SU-DHL-6 (cell line): ENCODE results near the gene ATP6V0E2.

Experiments used
- H2AFZ ChIP-seq: fragments of 200-600 bp; sonication (generic); 2 replicates; pipeline ENCODE4 v1.6.1; 2014; ENCODE audit warnings: low read depth, mild to moderate bottlenecking, moderate library complexity, mixed read lengths, antibody characterized with exemption, low read length; ENCODE audit not compliant: severe bottlenecking
- H3F3A ChIP-seq: fragments of 200-600 bp; shearing (Covaris generic); 2 replicates; pipeline ENCODE4 v1.6.0; 2016; ENCODE audit warnings: antibody characterized with exemption, mild to moderate bottlenecking; ENCODE audit not compliant: insufficient read depth
- H3K27ac ChIP-seq: fragments of 200-600 bp; sonication (generic); 2 replicates; pipeline ENCODE4 v1.5.1; 2016; ENCODE audit warnings: low read depth, mild to moderate bottlenecking, low read length, moderate library complexity, mixed read lengths
- H3K27me3 ChIP-seq: fragments of 200-600 bp; sonication (generic), shearing (Covaris generic); 2 replicates; pipeline ENCODE4 v1.6.0; 2014; ENCODE audit warnings: mild to moderate bottlenecking, low read length
- H3K36me3 ChIP-seq: fragments of 200-600 bp; sonication (generic); 2 replicates; pipeline ENCODE4 v1.6.1; 2014; ENCODE audit warnings: mild to moderate bottlenecking, low read length, mixed read lengths
- H3K4me2 ChIP-seq: fragments of 300-600, 200-600 bp; shearing (Covaris generic), sonication (generic); 2 replicates; pipeline ENCODE4 v1.6.0; 2014; ENCODE audit warnings: low read length, low read depth, mild to moderate bottlenecking; ENCODE audit not compliant: poor library complexity, severe bottlenecking
- H3K4me3 ChIP-seq: fragments of 200-600 bp; sonication (generic); 2 replicates; pipeline ENCODE4 v1.5.1; 2014; ENCODE audit warnings: antibody characterized with exemption, low read length, mild to moderate bottlenecking, mixed read lengths; ENCODE audit not compliant: insufficient read depth, poor library complexity, severe bottlenecking
- H3K79me2 ChIP-seq: fragments of 200-600 bp; sonication (generic); 2 replicates; pipeline ENCODE4 v1.6.1; 2014; ENCODE audit warnings: mild to moderate bottlenecking, low read length, moderate library complexity; ENCODE audit not compliant: insufficient read depth
- H3K9ac ChIP-seq: fragments of 200-600 bp; sonication (generic); 2 replicates; pipeline ENCODE4 v1.7.0; 2014; ENCODE audit warnings: mild to moderate bottlenecking, low read length
- H3K9me2 ChIP-seq: fragments of 200-600 bp; sonication (generic); replicated peaks from 2 replicates; pipeline ENCODE4 v1.6.1; 2014; ENCODE audit warnings: low read length; ENCODE audit not compliant: insufficient read depth
- H3K9me3 ChIP-seq: fragments of 200-600 bp; sonication (generic); 2 replicates; pipeline ENCODE4 v1.6.1; 2014; ENCODE audit warnings: low read length, mixed read lengths; ENCODE audit not compliant: insufficient read depth
- H4K20me1 ChIP-seq: fragments of 200-600 bp; sonication (generic); 2 replicates; pipeline ENCODE4 v1.6.1; 2014; ENCODE audit warnings: low read depth, mild to moderate bottlenecking, antibody characterized with exemption, low read length, moderate library complexity, mixed read lengths
- EZH2phosphoT487 ChIP-seq: fragments of 200-600 bp; sonication (generic), shearing (Covaris generic); conservative IDR thresholded peaks from 2 replicates; pipeline ENCODE4 v1.6.1; 2018; ENCODE audit warnings: mild to moderate bottlenecking, antibody characterized with exemption, low read length, moderate library complexity, mixed read lengths
- TF ChIP-seq, protein P1 (sequence below): fragments of 200-600 bp; sonication (generic); IDR thresholded peaks from one replicate; pipeline ENCODE4 v1.5.1; 2017; ENCODE audit warnings: antibody characterized with exemption, mild to moderate bottlenecking, low read length, moderate library complexity; ENCODE audit not compliant: insufficient read depth, poor library complexity, severe bottlenecking

Gene ATP6V0E2

DNA sequence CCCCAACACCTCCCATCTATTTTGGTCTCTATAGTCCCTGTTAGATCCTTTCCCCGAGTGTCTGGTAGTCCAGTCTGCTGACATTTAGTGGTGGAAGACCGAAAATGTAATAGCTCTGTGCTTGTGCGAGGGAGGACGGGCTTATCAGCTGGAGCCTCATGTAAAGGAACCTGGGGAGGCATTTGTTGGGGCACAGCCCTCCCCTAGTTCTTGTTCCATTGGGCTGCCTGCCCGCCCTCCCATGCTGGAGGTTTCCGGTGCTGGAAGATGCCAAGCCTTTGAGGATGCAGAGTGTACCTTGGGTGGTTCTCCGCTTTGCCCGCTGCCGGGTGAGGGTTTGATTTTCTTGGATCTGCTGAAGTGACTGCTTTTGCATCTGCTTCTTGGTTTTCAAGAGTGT, 30.2 kb upstream of the ATP6V0E2 start:
- H3K27ac ChIP-seq: no peak overlapping the region
- no peaks in the 10 kb centered on the region for H3K27me3 ChIP-seq
- H3K9me3 ChIP-seq: no peaks in the 10 kb centered on the region
- H3K79me2 ChIP-seq: no peaks in the 10 kb centered on the region
- H4K20me1 ChIP-seq: no peaks in the 10 kb centered on the region
- no peaks in the 10 kb centered on the region for H3K9me2 ChIP-seq
- no peak overlapping the region for H3K9ac ChIP-seq
- H2AFZ ChIP-seq: no peak overlapping the region
- H3K4me3 ChIP-seq: no peak overlapping the region
- no peak overlapping the region for H3K4me2 ChIP-seq
- TF ChIP-seq EZH2phosphoT487: no peak
- TF ChIP-seq, protein P1, sequence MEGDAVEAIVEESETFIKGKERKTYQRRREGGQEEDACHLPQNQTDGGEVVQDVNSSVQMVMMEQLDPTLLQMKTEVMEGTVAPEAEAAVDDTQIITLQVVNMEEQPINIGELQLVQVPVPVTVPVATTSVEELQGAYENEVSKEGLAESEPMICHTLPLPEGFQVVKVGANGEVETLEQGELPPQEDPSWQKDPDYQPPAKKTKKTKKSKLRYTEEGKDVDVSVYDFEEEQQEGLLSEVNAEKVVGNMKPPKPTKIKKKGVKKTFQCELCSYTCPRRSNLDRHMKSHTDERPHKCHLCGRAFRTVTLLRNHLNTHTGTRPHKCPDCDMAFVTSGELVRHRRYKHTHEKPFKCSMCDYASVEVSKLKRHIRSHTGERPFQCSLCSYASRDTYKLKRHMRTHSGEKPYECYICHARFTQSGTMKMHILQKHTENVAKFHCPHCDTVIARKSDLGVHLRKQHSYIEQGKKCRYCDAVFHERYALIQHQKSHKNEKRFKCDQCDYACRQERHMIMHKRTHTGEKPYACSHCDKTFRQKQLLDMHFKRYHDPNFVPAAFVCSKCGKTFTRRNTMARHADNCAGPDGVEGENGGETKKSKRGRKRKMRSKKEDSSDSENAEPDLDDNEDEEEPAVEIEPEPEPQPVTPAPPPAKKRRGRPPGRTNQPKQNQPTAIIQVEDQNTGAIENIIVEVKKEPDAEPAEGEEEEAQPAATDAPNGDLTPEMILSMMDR: no peak
- no peaks in the 10 kb centered on the region for H3K36me3 ChIP-seq
- no peaks in the 10 kb centered on the region for H3F3A ChIP-seq

DNA sequence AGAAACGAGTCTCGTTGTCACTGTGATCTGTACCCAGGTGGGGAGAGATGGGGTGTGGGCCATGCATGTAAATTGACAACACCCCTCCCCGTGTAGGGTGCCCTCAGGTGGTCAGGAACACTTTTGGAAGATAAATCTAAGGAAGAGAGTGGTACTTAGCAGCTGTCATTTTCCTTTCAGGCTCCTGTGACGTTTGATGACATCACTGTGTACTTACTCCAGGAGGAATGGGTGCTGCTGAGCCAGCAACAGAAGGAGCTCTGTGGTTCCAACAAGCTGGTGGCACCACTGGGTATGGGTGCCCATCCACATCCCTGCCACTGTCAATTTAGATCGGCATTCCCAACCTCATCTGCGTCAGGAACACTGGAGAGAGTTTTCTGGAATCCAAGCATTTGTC, 29.3 kb upstream of the ATP6V0E2 start:
- no peak overlapping the region for H3K4me3 ChIP-seq
- no peak overlapping the region for H3K4me2 ChIP-seq
- H3K9me3 ChIP-seq: no peaks in the 10 kb centered on the region
- no peak overlapping the region for H2AFZ ChIP-seq
- no peaks in the 10 kb centered on the region for H3K27me3 ChIP-seq
- H3K9ac ChIP-seq: no peak overlapping the region
- no peak overlapping the region for H3K27ac ChIP-seq
- TF ChIP-seq, protein P1: no peak
- no peak for TF ChIP-seq EZH2phosphoT487
- H3K9me2 ChIP-seq: no peaks in the 10 kb centered on the region
- no peaks in the 10 kb centered on the region for H4K20me1 ChIP-seq
- no peaks in the 10 kb centered on the region for H3F3A ChIP-seq
- H3K36me3 ChIP-seq: no peaks in the 10 kb centered on the region
- no peaks in the 10 kb centered on the region for H3K79me2 ChIP-seq

- Histone ChIP-seq H3K4me2 (no peak overlapping the region), H3K27ac (no peak overlapping the region)
- TF ChIP-seq, protein P1: no peak
- no peak for TF ChIP-seq EZH2phosphoT487
Observed at GRCh38 chr7:149845257-149845980, 28.4 kb upstream of the ATP6V0E2 start.

More at GRCh38 chr7:149845257-149845980, 28.4 kb upstream of the ATP6V0E2 start:
- Histone ChIP-seq H2AFZ (no peak overlapping the region), H3K4me3 (no peak overlapping the region), H4K20me1 (no peaks in the 10 kb centered on the region), H3F3A (no peaks in the 10 kb centered on the region), H3K36me3 (no peaks in the 10 kb centered on the region), H3K9me2 (no peaks in the 10 kb centered on the region), H3K9me3 (no peaks in the 10 kb centered on the region), H3K9ac (no peak overlapping the region), H3K27me3 (no peaks in the 10 kb centered on the region), H3K79me2 (no peaks in the 10 kb centered on the region)
